ENCODE measurements around the gene COMP. TPM values are rescaled to one million over a fixed set of nuclear protein-coding genes. Genes with fewer than 3 reads are reported as not detected.

Gene COMP
- total and polyA plus RNA-seq, 10 of the 15 experiments (the other 5 are each of a cell fraction or from before 2014, with no cell fraction given) = 0.17 TPM; not detected in 9

- H2AFZ ChIP-seq (ENCODE audit: control insufficient read depth, low read depth, low read length) = no peak overlapping the region
- DNase-seq (ENCODE audit: low read depth, low spot score) (no peak), ATAC-seq (no peak), FAIRE-seq (no peak)
- in situ Hi-C loops (cut with MboI) = no loop called here
- intact Hi-C loops (cut with micrococcal nuclease; ENCODE audit: unreplicated experiment) = no loop called here
- H3K9ac ChIP-seq (ENCODE audit: control insufficient read depth, insufficient read depth, low read length) = no peak overlapping the region
- no peak overlapping the region for H3K27ac ChIP-seq (ENCODE audit: control insufficient read depth, insufficient read depth)
- SMC1A ChIA-PET (ENCODE audit: uncharacterized antibody, unreplicated experiment) = interaction anchor here (1.3 kb wide), 1 partner anchor 53 kb away, joined by 3 read pairs; no protein-coding TSS in a partner anchor
- no peaks in the 10 kb centered on the region for H4K20me1 ChIP-seq (ENCODE audit: control insufficient read depth, insufficient read depth)
- POLR2A ChIA-PET = no interaction called here
- BruUV-seq (replicated peaks) = no TSS peak
- RAD21 ChIA-PET (ENCODE audit: unreplicated experiment) = no interaction called here
- WGBS (ENCODE audit: insufficient coverage, insufficient replicate concordance, low lambda C conversion rate, missing lambda C conversion rate) = 30% methylated on average over 5 of the region's 5 CpGs
- H3K36me3 ChIP-seq (ENCODE audit: control insufficient read depth in 2 of 2, insufficient read depth in 2 of 2, low read length in 1 of 2) = no peaks in the 10 kb centered on the region
- no peak overlapping the region for H3K4me3 ChIP-seq
- 0 out of 2 replicates have a peak, but pooled peaks cover 3% of the 10 kb centered on the region for H3K4me1 ChIP-seq (ENCODE audit: control insufficient read depth, insufficient read depth, low read length)
- H3K4me2 ChIP-seq (ENCODE audit: control insufficient read depth, insufficient read depth) = no peak overlapping the region
- CTCF ChIA-PET = interaction anchor here (1.2 kb wide), 1 partner anchor 53 kb away, joined by 7 read pairs; no protein-coding TSS in a partner anchor
- H3K9me3 ChIP-seq (replicated peaks; ENCODE audit: control insufficient read depth, insufficient read depth, low read length) = no peaks in the 10 kb centered on the region
- no peak for TF ChIP-seq ATF2 (IDR thresholded peaks at IDR 0.05; ENCODE audit: low read length)
- no peak for TF ChIP-seq IRF4 (IDR thresholded peaks at IDR 0.05; ENCODE audit: low read depth, low read length)
- TF ChIP-seq NFYA (IDR thresholded peaks at IDR 0.05; ENCODE audit: borderline replicate concordance, low read depth, low read length) = no peak
- TF ChIP-seq WRNIP1 (IDR thresholded peaks at IDR 0.05; ENCODE audit: borderline replicate concordance, low read depth, low read length) = no peak
- no peak for TF ChIP-seq ZZZ3 (IDR thresholded peaks at IDR 0.05; ENCODE audit: control insufficient read depth, insufficient read length, low read depth)
- no peak for TF ChIP-seq RFX5 (IDR thresholded peaks at IDR 0.05; ENCODE audit: low read depth, low read length)
- TF ChIP-seq, protein P1, sequence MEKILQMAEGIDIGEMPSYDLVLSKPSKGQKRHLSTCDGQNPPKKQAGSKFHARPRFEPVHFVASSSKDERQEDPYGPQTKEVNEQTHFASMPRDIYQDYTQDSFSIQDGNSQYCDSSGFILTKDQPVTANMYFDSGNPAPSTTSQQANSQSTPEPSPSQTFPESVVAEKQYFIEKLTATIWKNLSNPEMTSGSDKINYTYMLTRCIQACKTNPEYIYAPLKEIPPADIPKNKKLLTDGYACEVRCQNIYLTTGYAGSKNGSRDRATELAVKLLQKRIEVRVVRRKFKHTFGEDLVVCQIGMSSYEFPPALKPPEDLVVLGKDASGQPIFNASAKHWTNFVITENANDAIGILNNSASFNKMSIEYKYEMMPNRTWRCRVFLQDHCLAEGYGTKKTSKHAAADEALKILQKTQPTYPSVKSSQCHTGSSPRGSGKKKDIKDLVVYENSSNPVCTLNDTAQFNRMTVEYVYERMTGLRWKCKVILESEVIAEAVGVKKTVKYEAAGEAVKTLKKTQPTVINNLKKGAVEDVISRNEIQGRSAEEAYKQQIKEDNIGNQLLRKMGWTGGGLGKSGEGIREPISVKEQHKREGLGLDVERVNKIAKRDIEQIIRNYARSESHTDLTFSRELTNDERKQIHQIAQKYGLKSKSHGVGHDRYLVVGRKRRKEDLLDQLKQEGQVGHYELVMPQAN (conservative IDR thresholded peaks at IDR 0.05) = no peak
- no peak for TF ChIP-seq SREBF1 (IDR thresholded peaks at IDR 0.05; ENCODE audit: low read length)
- H3K79me2 ChIP-seq (ENCODE audit: control insufficient read depth, insufficient read depth, low read length) = no peaks in the 10 kb centered on the region
- peaks cover 15 to 20% of the 10 kb centered on the region in 2 experiments for H3K27me3 ChIP-seq (replicated peaks in 1 of 2; ENCODE audit: control insufficient read depth in 2 of 2, insufficient read depth in 2 of 2, low read length in 1 of 2)
Observed at GRCh38 chr19:18794029-18794313, 2.9 kb upstream of the COMP start.

Data from GM12878 (cell line).